SK-N-SH (cell line): ENCODE data around the gene ARHGEF11. TPM values are rescaled to one million over a fixed set of nuclear protein-coding genes. Genes with fewer than 3 reads are reported as not detected.

Experiments
- CTCF ChIA-PET: fragments of 300-600, 350-600 bp; formaldehyde crosslinking; extraction: SDS; loops from one replicate; lab custom pipeline; 2021; lab: Yijun Ruan, JAX
- POLR2A ChIA-PET: fragments of 350-600 bp; sonication (Branson Sonifier 250); formaldehyde crosslinking; extraction: SDS; loops from one replicate; lab custom pipeline; 2020; ENCODE audit warnings: antibody characterized with exemption, inconsistent platforms; lab: Yijun Ruan, JAX
- DNase-seq: peaks from one replicate; pipeline ENCODE4 v3.0.0; 2012
- H2AFZ ChIP-seq: fragments of 200-600 bp; sonication (generic); 2 replicates; pipeline ENCODE4 v1.8.1; 2016; ENCODE audit warnings: antibody characterized with exemption, mild to moderate bottlenecking, low read depth
- H3F3A ChIP-seq: fragments of 200-600 bp; sonication (generic); replicated peaks from 2 replicates; pipeline ENCODE3; 2016; ENCODE audit warnings: antibody characterized with exemption, mild to moderate bottlenecking; ENCODE audit not compliant: insufficient read depth
- H3K27ac ChIP-seq, 2 experiments: fragments of 200-500 bp in 1 of 2; fragments of 200-600 bp in 1 of 2; sonication (Bioruptor generic) in 1 of 2; sonication (generic), shearing (Covaris generic) in 1 of 2; 2 replicates each; pipeline versions ENCODE4 v1.5.1 to v1.6.1; 2014 to 2016; ENCODE audit warnings: low read depth in 2 of 2, inconsistent platforms in 1 of 2, low read length in 1 of 2, mild to moderate bottlenecking in 1 of 2, mixed read lengths in 1 of 2
- H3K27me3 ChIP-seq: fragments of 200-600 bp; sonication (generic), shearing (Covaris generic); 2 replicates; pipeline ENCODE4 v1.6.1; 2016; ENCODE audit warnings: mixed run types; ENCODE audit not compliant: insufficient read depth
- H3K36me3 ChIP-seq, 2 experiments: fragments of 200-500 bp in 1 of 2; fragments of 200-600 bp in 1 of 2; sonication (Bioruptor generic) in 1 of 2; sonication (generic) in 1 of 2; replicated peaks in 1 of 2; 2 replicates each; pipeline versions ENCODE3 to v1.5.1; 2014 to 2016; ENCODE audit warnings: low read length in 1 of 2, mild to moderate bottlenecking in 1 of 2; ENCODE audit not compliant: insufficient read depth in 2 of 2, control insufficient read depth in 1 of 2
- H3K4me1 ChIP-seq, 2 experiments: fragments of 200-500 bp in 1 of 2; fragments of 200-600 bp in 1 of 2; sonication (Bioruptor generic) in 1 of 2; sonication (generic), shearing (Covaris generic) in 1 of 2; 2 replicates each; pipeline versions ENCODE4 v1.5.1 to v1.6.1; 2014 to 2016; ENCODE audit warnings: low read depth in 1 of 2, low read length in 1 of 2, mixed run types in 1 of 2; ENCODE audit not compliant: insufficient read depth in 2 of 2, control insufficient read depth in 1 of 2
- H3K4me2 ChIP-seq: fragments of 200-600 bp; sonication (generic), shearing (Covaris generic); 2 replicates; pipeline ENCODE4 v1.6.1; 2017; ENCODE audit warnings: mixed run types
- H3K4me3 ChIP-seq, 2 experiments: fragments of 200-500 bp in 1 of 2; fragments of 200-600 bp in 1 of 2; sonication (Bioruptor generic) in 1 of 2; sonication (generic), shearing (Covaris generic) in 1 of 2; 2 replicates each; pipeline versions ENCODE4 v1.5.1 to v1.8.1; 2014 to 2016; ENCODE audit warnings: low read depth in 2 of 2, inconsistent platforms in 1 of 2, low read length in 1 of 2, mild to moderate bottlenecking in 1 of 2, mixed read lengths in 1 of 2, moderate library complexity in 1 of 2
- H3K79me2 ChIP-seq: fragments of 200-600 bp; sonication (generic); 2 replicates; pipeline ENCODE4 v1.8.1; 2017; ENCODE audit warnings: mild to moderate bottlenecking; ENCODE audit not compliant: insufficient read depth
- H3K9ac ChIP-seq: fragments of 200-600 bp; sonication (generic); 2 replicates; pipeline ENCODE4 v1.6.1; 2017; ENCODE audit warnings: mixed run types
- H3K9me2 ChIP-seq: fragments of 200-600 bp; sonication (generic); 2 replicates; pipeline ENCODE4 v1.6.1; 2017; ENCODE audit warnings: mixed run types
- H3K9me3 ChIP-seq: fragments of 200-600 bp; sonication (generic); 2 replicates; pipeline ENCODE4 v1.6.1; 2017; ENCODE audit warnings: mixed run types, mild to moderate bottlenecking, moderate library complexity
- H4K20me1 ChIP-seq: fragments of 200-600 bp; sonication (generic); 2 replicates; pipeline ENCODE4 v1.6.1; 2017; ENCODE audit warnings: mild to moderate bottlenecking, mixed run types; ENCODE audit not compliant: insufficient read depth
- EP300 ChIP-seq, 2 experiments: IDR thresholded peaks; 2 replicates each; pipeline versions ENCODE4 v1.4.0 to v1.6.1; 2012; ENCODE audit warnings: borderline replicate concordance in 1 of 2, low read depth in 1 of 2, low read length in 1 of 2
- FOSL2 ChIP-seq: IDR thresholded peaks from 2 replicates; pipeline ENCODE4 v1.4.0; 2012; ENCODE audit warnings: low read depth, mild to moderate bottlenecking, moderate library complexity, borderline replicate concordance
- FOXJ3 ChIP-seq: sonication (generic); formaldehyde crosslinking; IDR thresholded peaks from 2 replicates; pipeline ENCODE4 v1.5.1; 2020; ENCODE audit warnings: mild to moderate bottlenecking, missing genetic modification reagents
- GATA2 ChIP-seq: sonication (generic); formaldehyde crosslinking; IDR thresholded peaks from 2 replicates; pipeline ENCODE4 v1.5.0; 2020; ENCODE audit warnings: mild to moderate bottlenecking, missing genetic modification reagents
- NFIC ChIP-seq: IDR thresholded peaks from 2 replicates; pipeline ENCODE4 v1.4.0; 2012; ENCODE audit warnings: borderline replicate concordance
- RAD21 ChIP-seq: IDR thresholded peaks from 2 replicates; pipeline ENCODE4 v1.6.1; 2012; ENCODE audit warnings: mild to moderate bottlenecking, low read length
- RCOR1 ChIP-seq: fragments of 150-350 bp; IDR thresholded peaks from 2 replicates; pipeline ENCODE4 v1.6.1; 2017; ENCODE audit warnings: antibody characterized with exemption, low read length
- RFX5 ChIP-seq: IDR thresholded peaks from 2 replicates; pipeline ENCODE4 v1.6.1; 2012; ENCODE audit warnings: mild to moderate bottlenecking, improper control_type of control experiment, low read length
- SIN3A ChIP-seq: IDR thresholded peaks from 2 replicates; pipeline ENCODE4 v1.6.1; 2012; ENCODE audit warnings: low read depth, mild to moderate bottlenecking, low read length, moderate library complexity, borderline replicate concordance
- TEAD4 ChIP-seq: IDR thresholded peaks from 2 replicates; pipeline ENCODE4 v1.4.0; 2012; ENCODE audit warnings: mild to moderate bottlenecking, borderline replicate concordance; ENCODE audit not compliant: insufficient read depth
- USF1 ChIP-seq: IDR thresholded peaks from 2 replicates; pipeline ENCODE4 v1.4.0; 2012; ENCODE audit warnings: low read depth, borderline replicate concordance
- USF2 ChIP-seq: fragments of 150-350 bp; IDR thresholded peaks from 2 replicates; pipeline ENCODE4 v1.6.1; 2017; ENCODE audit warnings: antibody characterized with exemption, low read length, low read depth, borderline replicate concordance
- YY1 ChIP-seq: IDR thresholded peaks from 2 replicates; pipeline ENCODE4 v1.4.0; 2012; ENCODE audit warnings: low read depth, mild to moderate bottlenecking
- ZBTB33 ChIP-seq: IDR thresholded peaks from 2 replicates; pipeline ENCODE4 v1.4.0; 2012; ENCODE audit warnings: low read depth, borderline replicate concordance
- WGBS: methylation state at CpG from one replicate; pipeline ENCODE4 v1.1.6; 2017; ENCODE audit warnings: low lambda C conversion rate; 5-methylcytosine and 5-hydroxymethylcytosine counted together
- polyA plus RNA-seq, 3 experiments: library from polyadenylated mRNA; depleted of rRNA; stranded (reverse); fragments of >200 nt; gene quantifications; 2 replicates each; pipeline ENCODE4 v1.2.3, GENCODE V29; 2012

ARHGEF11 gene
- polyA plus RNA-seq, 1 of the 3 experiments (the other 2 are of a cell fraction) = 19.0 TPM

GRCh38 chr1:157028674-157029073, 16.9 kb downstream of the ARHGEF11 start:
- DNase-seq = no peak
- no peak overlapping the region for H2AFZ ChIP-seq
- no peaks in the 10 kb centered on the region for H3K27me3 ChIP-seq
- CTCF ChIA-PET = no interaction called here
- H3K9me2 ChIP-seq = no peaks in the 10 kb centered on the region
- H3K36me3 ChIP-seq = peaks cover 0 to 3% of the 10 kb centered on the region in 2 experiments
- H3K4me3 ChIP-seq = no peak overlapping the region
- no peaks in the 10 kb centered on the region for H3K9me3 ChIP-seq
- H3K4me1 ChIP-seq = peaks cover 0 to 16% of the 10 kb centered on the region in 2 experiments; a peak in 1 of 4 replicates
- H3K27ac ChIP-seq = no peak overlapping the region
- no peak overlapping the region for H3K4me2 ChIP-seq
- POLR2A ChIA-PET = no interaction called here
- peaks cover 46% of the 10 kb centered on the region for H3K79me2 ChIP-seq
- H3K9ac ChIP-seq = no peak overlapping the region
- TF ChIP-seq NFIC (no peak), YY1 (no peak), SIN3A (no peak), TEAD4 (no peak), RAD21 (no peak), ZBTB33 (no peak)
- TF ChIP-seq, all 33 proteins: peak for 0
- WGBS = 97% methylated on average over 4 of the region's 4 CpGs
- H3F3A ChIP-seq = no peaks in the 10 kb centered on the region
- H4K20me1 ChIP-seq = peaks cover 57% of the 10 kb centered on the region

GRCh38 chr1:157025856-157026255, 19.7 kb downstream of the ARHGEF11 start:
- no peak for DNase-seq
- Histone ChIP-seq H3F3A (no peaks in the 10 kb centered on the region), H3K4me2 (no peak overlapping the region), H3K9me2 (no peaks in the 10 kb centered on the region), H3K4me1 (peaks cover 0 to 8% of the 10 kb centered on the region in 2 experiments; a peak in 1 of 4 replicates), H3K27me3 (no peaks in the 10 kb centered on the region), H2AFZ (no peak overlapping the region), H3K36me3 (peaks cover 0 to 14% of the 10 kb centered on the region in 2 experiments), H3K4me3 (no peak overlapping the region), H3K79me2 (peaks cover 69% of the 10 kb centered on the region), H3K27ac (no peak overlapping the region; a peak in 1 of 4 replicates), H4K20me1 (peaks cover 39% of the 10 kb centered on the region), H3K9ac (no peak overlapping the region), H3K9me3 (peaks cover 10% of the 10 kb centered on the region)
- ChIA-PET CTCF (interaction anchor here (1.0 to 1.9 kb wide), 2 partner anchors 9 to 18 kb away, joined by 3 to 4 read pairs; no protein-coding TSS in a partner anchor), POLR2A (no interaction called here)
- TF ChIP-seq YY1 = no peak
- no peak for TF ChIP-seq TEAD4
- TF ChIP-seq USF1 = no peak
- TF ChIP-seq USF2 = no peak
- no peak for TF ChIP-seq FOSL2
- TF ChIP-seq FOXJ3 (CRISPR knock-in tag) = no peak
- no peak for TF ChIP-seq EP300 (IDR thresholded peaks at IDR 0.05; ENCODE audit: borderline replicate concordance in 1 of 2, low read depth in 1 of 2, low read length in 1 of 2)
- no peak for TF ChIP-seq RCOR1
- TF ChIP-seq RAD21 = no peak
- TF ChIP-seq GATA2 (CRISPR knock-in tag) = no peak
- TF ChIP-seq RFX5 = no peak
- 62% methylated on average over 2 of the region's 2 CpGs for WGBS
